Mesenteric fat pad (tissue), 1 donor: ENCODE measurements around the gene PCDHGA2. TPM values are rescaled to one million over a fixed set of nuclear protein-coding genes. Genes with fewer than 3 reads are reported as not detected.
"Not testable (repeated sequence)": the region's sequence is repeated elsewhere in the genome, so short reads cannot be mapped to it uniquely, and the experiment has no call there.

ENCODE experiments used
- DNase-seq: peaks from one replicate; pipeline ENCODE4 v3.0.0-alpha.2; 2020; ENCODE audit warnings: low spot score
- total RNA-seq: library from RNA; stranded (reverse); fragmentation: NEBNext Ultra II Directional; extraction: Animal tissue kit (Norgen Biotek cat#: 25700); gene quantifications from one replicate; pipeline ENCODE4 v1.2.1, GENCODE V29; 2021
- donor health status: DM: yes; HTN: yes; CAD: no.

Gene PCDHGA2
- total RNA-seq, 1 donor from 2014 or later, result 3.7 TPM

GRCh38 chr5:141346017-141346416, 7.5 kb downstream of the PCDHGA2 start:
- DNase-seq, result not testable (repeated sequence)

- peak; percentile 65 for DNase-seq
Observed at GRCh38 chr5:141349917-141350619, 11.5 kb downstream of the PCDHGA2 start, which contains the start of gene PCDHGB1. TSS of gene PCDHGB1 (plus strand) at chr5:141350099. CDS start at chr5:141350261, 162 bp downstream.

- peak; percentile 74 for DNase-seq
Observed at GRCh38 chr5:141351591-141351990, 13.0 kb downstream of the PCDHGA2 start.

- DNase-seq, result peak; percentile 78
Observed at GRCh38 chr5:141354900-141355469, 16.4 kb downstream of the PCDHGA2 start, which contains the start of gene PCDHGA4. TSS of gene PCDHGA4 (plus strand) at chr5:141355021. CDS start at chr5:141355108, 87 bp downstream.

- DNase-seq, result peak; percentile 65
Observed at GRCh38 chr5:141355641-141356040, 17.1 kb downstream of the PCDHGA2 start.

GRCh38 chr5:141356133-141356532, 17.6 kb downstream of the PCDHGA2 start:
- no peak for DNase-seq

- DNase-seq, result peak; percentile 86
Observed at GRCh38 chr5:141356950-141357349, 18.4 kb downstream of the PCDHGA2 start.

GRCh38 chr5:141359790-141360426, 21.3 kb downstream of the PCDHGA2 start, which contains the start of gene PCDHGB2:
TSS of gene PCDHGB2 (plus strand) at chr5:141359994. CDS start at chr5:141360136, 142 bp downstream.
- DNase-seq, result peak; percentile 79

GRCh38 chr5:141360685-141361084, 22.1 kb downstream of the PCDHGA2 start:
- DNase-seq, result peak; percentile 74

GRCh38 chr5:141362719-141363118, 24.2 kb downstream of the PCDHGA2 start:
- no peak for DNase-seq

- DNase-seq, result peak; percentile 84
Observed at GRCh38 chr5:141363952-141364660, 25.5 kb downstream of the PCDHGA2 start, which contains the start of gene PCDHGA5. TSS of gene PCDHGA5 (plus strand) at chr5:141364162. CDS start at chr5:141364331, 169 bp downstream.

GRCh38 chr5:141366016-141366896, 27.7 kb downstream of the PCDHGA2 start:
- peak; percentile 62 for DNase-seq

- DNase-seq, result peak; percentile 67
Observed at GRCh38 chr5:141369994-141370848, 31.7 kb downstream of the PCDHGA2 start, which contains the start of gene PCDHGB3. TSS of gene PCDHGB3 (plus strand) at chr5:141370242. CDS start at chr5:141370395, 153 bp downstream.

GRCh38 chr5:141371572-141372475, 33.3 kb downstream of the PCDHGA2 start:
- no peak for DNase-seq

GRCh38 chr5:141373673-141374317, 35.2 kb downstream of the PCDHGA2 start, which contains the start of gene PCDHGA6:
TSS of gene PCDHGA6 (plus strand) at chr5:141373891. CDS start at chr5:141374084, 193 bp downstream.
- peak; percentile 67 for DNase-seq

- no peak for DNase-seq
Observed at GRCh38 chr5:141374627-141375026, 36.1 kb downstream of the PCDHGA2 start.

GRCh38 chr5:141375444-141376155, 37.0 kb downstream of the PCDHGA2 start:
- peak; percentile 72 for DNase-seq
